GM21737 (cell line): Measurements from ENCODE around the gene SLC26A2.
A peak's percentile ranks its signal among the peaks of the same experiment; 100 is the strongest.

Experiments
- ATAC-seq: cut with Tn5 transposase; IDR thresholded peaks from one replicate; pipeline ENCODE4 v1.9.1; 2021; ENCODE audit warnings: mild to moderate bottlenecking, moderate library complexity; ENCODE audit not compliant: unreplicated experiment

The SLC26A2 gene

DNA sequence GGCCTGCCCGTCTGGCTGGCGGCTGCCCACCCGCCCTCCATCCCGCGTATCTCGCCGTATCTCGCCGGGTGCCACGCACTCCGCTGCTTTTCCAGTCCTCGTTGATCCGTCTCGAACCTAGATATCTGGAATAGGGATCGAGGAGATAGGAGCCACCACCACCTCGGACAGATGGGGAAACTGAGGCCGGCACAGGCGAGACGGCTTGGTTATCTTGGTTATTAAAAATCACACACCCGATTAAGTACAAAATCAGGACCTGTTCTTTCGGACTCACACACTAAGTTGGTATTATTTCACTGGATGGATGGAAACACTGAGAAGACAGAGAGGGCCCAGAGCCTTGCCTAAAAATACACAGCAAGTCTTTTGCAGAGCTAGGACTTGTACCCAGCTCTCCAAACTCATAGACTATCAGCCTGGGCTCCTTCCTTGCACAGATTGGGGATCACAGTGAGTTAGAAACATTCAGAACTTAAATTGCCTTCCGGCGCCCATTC lies 678 bp downstream of the SLC26A2 start:
- ATAC-seq, result no peak

DNA sequence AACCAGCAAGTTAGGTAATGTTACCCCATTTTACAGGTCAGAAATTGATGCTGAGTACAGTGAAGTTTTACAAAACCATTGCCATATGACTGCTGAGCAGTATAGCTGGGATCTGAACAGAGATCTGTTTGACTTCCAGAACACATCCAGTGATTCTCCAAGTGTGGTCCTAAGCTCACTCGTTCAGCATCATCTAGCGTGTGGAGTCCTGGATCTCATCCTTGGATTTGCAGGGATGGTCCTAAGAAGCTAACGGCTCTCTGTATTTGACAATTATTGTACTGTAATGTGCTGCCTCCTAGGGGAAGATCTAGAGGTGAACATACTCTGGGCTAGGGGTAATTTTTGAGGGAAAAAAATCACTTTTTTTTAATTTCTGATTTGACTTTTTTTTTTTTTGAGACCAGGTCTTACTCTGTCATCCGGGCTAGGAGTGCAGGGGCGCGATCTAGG lies 1.4 kb downstream of the SLC26A2 start:
- ATAC-seq, result no peak

DNA sequence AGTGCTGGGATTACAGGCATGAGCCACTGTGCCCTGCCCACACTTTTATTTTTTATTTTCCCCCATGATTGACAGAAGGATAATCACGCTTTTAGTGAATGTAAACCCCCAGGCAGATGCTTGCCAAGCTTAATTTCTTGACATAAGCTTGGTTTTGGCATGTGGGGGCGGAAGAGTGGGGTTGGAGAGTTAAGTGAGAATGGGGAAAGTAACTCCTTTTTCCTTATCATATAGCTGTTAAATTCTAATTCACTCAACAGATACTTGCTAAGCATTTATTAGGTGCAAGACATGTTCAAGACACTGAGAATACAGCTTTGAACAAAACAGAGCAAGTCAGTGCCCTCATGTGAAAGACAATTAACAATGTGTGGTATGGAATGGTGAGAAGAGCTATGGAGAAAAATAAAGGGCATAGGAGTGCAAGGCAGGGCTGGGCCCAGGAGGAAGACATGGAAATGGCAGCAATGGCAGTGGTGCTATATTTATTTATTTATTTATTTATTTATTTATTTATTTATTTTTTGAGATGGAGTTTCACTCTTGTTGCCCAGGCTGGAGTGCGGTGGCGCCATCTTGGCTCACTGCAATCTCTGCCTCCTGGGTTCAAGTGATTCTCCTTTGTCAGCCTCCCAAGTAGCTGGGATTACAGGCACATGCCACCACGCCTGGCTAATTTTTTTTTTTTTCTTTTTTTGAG lies 2.2 kb downstream of the SLC26A2 start:
- no peak for ATAC-seq

DNA sequence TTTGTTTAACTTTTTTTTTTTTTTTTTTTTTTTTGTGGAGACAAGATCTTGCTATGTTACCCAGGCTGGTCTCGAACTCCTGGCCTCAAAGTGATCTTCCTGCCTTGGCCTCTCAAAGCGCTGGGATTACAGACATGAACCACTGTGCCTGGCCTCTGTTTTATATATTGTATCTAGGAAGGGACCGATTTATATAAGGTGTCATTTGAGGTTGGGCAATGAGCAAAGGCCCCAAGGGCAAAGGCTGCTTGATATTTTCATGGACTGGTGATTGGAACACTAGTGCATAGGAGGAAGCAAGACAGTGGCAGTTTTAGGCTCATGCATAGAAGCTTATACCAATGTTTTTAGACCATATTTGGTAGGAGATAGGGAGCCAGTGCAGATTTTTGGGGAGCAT lies 3.2 kb downstream of the SLC26A2 start:
- no peak for ATAC-seq

DNA sequence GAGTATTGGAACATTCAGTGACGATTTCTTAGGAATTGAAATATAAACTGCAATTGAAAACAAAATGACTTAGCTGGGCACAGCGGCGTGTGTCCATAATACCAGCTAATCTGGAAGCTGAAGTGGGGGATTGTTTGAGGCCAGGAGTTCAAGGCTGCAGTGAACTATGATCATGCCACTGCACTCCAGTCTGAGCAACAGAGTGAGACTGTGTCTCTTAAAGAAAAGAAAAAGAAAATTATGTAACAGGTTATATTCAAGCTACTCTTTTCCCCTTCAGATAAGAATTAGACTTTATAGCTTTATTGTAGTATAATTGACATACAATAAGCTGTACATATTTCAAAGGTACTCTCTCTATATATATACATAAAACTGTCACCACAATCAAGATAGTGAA lies 6.4 kb downstream of the SLC26A2 start:
- ATAC-seq, result no peak

DNA sequence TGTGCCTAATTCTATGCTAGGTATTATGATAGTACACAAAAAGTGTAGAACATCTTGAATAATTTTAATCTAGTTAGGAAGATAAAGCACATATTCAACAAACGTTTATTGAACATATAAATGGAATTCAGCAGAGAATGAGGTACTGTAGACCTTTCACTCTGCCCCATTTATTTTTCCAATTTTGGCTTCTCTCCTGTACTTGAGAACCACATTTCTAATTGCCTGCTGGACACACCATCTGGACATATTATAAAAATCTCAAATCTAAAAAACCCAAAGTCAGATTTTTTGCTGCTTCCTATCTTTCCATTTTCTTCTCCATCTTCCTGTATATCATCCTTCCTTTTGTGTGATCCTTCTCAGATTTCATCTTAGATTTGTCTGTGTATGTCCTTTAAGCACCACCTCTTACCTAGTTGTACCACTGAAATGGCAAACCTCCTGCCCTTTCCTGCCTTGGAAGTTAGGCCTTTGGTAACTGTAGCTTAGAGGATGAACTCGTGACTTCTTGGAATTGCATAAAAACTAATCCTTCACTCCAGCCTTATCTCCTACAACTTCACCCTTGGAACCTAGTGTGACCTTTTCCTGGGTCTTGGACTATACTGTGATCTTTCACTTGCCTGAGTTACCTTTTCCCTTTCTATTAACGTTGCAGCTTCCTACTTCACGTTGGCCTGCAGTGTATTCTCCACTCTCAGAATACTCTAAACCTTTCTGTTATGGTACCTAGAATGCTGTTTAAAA lies 8.8 kb downstream of the SLC26A2 start:
- ATAC-seq, result no peak

DNA sequence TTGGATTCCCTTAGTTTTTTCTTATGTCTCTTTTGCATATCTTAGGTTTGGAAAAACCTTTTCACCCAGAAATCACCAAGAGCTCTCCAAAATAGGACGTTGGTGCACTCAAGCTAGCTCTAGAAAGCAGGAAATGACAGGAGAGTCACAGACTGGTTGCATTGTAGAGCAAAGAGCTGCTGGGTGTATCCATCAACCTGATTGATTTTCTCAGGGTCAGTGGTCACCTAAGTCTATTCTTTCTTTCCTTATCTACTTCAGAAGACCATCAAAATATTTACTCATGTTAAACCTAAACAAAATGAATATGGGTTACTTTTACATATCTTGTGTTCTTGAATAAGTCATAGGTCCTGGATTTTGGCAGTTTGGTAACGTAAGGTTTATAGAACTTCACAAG lies 14.9 kb downstream of the SLC26A2 start:
- ATAC-seq, result no peak

DNA sequence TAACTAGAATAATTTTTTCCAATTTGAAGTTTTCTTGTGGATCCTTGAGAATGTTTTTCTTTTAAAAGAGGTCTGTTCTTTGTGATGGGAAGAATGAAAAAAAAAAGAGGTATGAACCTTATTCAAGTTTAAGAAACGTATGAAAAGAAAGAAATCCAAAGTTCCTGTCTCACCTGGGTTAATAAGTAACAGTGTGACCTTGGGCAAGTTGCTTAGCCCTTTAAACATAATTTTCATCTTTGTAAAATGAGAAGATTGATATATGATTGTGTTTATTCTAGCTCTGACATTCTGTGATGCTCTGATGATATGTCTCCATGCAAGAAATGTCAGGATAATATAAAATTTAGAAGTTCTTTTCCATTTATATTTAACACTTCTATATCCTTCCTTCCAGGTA lies 19.3 kb downstream of the SLC26A2 start:
- no peak for ATAC-seq

DNA sequence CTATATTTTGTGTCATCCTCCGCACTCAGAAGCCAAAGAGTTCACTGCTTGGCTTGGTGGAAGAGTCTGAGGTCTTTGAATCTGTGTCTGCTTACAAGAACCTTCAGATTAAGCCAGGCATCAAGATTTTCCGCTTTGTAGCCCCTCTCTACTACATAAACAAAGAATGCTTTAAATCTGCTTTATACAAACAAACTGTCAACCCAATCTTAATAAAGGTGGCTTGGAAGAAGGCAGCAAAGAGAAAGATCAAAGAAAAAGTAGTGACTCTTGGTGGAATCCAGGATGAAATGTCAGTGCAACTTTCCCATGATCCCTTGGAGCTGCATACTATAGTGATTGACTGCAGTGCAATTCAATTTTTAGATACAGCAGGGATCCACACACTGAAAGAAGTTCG lies 20.6 kb downstream of the SLC26A2 start:
- no peak for ATAC-seq

DNA sequence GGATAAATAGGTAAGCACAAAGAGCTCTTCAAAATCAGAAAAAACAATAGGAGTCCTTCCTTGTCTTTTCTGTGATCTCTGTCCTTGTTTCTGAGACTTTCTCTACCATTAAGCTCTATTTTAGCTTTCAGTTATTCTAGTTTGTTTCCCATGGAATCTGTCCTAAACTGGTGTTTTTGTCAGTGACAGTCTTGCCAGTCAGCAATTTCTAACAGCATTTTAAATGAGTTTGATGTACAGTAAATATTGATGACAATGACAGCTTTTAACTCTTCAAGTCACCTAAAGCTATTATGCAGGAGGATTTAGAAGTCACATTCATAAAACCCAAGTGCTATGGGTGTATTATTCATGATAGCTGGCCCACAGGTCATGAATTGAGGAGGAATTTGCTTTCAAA lies 21.9 kb downstream of the SLC26A2 start:
- no peak for ATAC-seq

DNA sequence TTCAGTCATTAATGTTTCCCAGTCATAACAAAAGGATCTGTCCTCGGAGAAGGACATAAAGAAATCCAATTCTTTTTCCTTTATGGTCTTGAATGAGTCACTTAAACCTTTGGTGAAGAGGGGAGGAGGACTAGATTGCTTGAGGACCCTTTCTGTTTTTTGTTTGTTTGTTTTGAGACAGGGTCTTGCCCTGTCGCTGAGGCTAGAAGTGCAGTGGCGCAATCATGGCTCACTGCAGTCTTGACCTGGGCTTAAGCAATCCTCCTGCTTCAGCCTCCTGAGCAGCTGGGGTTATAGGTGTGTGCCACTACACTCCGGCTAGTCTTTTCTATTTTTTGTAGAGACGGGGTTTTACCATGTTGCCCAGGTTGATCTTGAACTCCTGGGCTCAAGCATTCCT lies 27.6 kb downstream of the SLC26A2 start:
- ATAC-seq, result no peak

DNA sequence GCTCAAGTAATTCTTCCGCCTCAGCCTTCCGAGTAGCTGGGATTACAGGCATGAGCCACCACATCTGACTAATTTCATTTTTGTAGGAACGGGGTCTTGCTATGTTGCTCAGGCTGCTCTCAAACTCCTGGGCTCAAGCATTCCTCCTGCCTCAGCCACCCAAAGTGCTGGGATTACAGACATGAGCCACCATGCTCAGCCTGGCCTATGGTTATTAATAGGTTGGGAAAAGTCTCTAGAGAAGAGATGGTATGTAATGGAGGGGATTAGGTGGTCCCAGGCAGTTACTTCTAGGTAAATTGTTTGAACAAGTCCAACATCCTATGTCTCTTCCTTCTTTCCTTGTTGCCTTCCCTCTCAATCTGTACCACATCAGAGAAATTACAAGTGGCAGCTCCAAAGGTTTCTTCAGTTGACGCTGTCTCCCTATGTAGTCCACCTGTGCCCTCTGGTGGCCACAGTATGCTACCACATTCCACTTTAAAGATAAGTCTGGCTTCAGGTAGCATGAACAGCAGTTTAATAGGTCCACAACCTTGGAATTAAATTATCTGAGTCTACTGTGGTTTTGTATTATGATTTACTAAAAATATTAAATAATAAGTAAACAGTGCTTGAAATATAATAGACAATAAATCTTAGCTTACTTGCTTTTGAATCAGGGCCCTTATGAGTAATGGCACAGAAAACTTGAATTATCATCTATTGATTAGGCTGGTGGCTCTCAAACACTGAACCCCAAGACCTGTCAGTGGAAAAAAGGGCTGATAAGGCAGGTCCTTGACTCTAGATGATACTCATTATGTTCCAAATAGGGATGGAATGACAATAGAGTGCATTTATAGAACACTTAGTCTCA lies 30.2 kb downstream of the SLC26A2 start:
- ATAC-seq, result peak; percentile 67

DNA sequence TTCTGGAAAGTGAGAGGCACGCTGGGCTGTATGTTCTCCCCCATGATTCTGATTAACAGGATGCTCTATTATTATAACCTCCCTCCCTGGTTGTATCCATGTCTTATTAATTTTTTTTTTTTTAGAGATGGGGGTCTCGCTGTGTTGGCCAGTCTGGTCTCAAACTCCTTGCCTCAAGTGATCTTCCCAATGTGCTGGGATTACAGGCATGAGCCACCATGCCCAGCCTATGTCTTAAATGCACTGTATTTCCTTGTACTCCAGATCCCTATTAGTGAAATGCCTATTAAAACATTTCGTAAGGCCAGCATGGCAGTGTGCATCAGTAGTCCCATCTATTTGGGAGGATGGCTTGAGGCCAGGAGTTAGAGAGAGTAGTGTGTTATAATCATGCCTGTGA lies 32.9 kb downstream of the SLC26A2 start:
- no peak for ATAC-seq

DNA sequence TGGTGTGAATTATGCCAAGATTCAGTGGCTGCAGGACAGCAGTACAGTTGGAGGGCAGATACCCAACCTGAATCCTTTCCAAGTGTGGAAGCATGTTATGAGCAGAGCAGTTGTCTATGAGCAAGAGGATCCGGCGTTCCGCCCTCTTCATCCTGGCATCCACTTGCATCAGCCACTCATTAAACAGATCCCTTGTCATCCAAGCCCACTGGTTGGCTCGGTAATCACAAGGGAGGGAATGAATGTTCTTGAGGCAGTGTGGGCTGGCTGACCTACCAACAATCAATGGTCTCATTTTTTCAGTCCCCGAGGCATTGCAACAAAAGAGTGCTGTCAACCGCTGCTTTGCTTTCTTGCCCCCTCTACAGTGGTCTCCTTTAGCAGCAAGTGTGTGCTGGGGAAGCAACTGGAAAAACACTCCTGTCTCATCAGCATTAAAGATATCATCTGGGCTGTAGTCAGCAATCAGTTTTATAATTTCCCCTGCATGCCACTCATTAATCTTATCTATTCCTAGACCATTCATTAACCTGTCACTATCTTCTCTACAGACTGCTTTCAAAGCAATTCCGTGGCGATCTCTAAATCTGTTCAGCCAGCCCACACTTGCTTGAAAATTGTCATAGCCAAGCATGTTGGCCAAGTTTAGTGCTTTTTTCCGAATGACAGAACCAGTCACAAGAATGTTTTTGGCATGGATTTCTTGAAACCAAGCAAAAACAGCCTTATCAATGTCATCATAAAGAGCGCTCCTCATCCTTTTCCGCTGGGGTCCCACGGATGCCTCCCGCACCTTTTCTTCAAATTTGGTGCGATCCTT lies 35.0 kb downstream of the SLC26A2 start:
- no peak for ATAC-seq

DNA sequence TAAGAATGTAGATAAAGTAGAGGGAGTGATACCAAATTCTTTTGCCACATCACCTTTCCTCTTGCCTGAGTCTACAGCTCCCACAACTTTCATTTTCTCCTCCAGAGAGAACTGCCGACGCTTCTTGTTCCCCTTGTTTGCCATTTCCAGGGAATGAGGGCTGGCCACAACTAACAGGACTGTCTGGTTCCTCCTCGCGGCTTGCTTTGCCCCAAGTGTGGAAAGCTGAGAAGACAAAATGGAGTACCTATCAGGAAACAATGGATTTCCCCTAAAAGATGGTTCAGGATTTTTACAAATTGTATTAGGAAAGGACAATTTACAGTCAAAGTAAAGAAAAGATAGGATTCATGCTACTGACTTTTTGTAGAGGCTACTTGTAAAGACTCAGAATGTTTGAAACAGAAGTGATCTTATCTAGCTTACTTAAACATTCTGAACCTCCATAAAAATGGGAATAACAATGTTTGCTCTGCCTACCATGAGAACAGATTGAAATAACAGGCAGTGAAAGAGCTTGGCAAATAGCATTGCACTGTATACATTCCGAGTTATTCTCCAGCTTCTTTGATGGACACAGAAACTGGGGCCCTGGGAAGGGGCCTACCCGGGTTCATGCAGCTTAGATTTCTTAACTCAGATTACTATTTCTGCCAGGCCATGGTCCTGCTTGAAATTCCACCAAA lies 35.8 kb downstream of the SLC26A2 start:
- ATAC-seq, result no peak

DNA sequence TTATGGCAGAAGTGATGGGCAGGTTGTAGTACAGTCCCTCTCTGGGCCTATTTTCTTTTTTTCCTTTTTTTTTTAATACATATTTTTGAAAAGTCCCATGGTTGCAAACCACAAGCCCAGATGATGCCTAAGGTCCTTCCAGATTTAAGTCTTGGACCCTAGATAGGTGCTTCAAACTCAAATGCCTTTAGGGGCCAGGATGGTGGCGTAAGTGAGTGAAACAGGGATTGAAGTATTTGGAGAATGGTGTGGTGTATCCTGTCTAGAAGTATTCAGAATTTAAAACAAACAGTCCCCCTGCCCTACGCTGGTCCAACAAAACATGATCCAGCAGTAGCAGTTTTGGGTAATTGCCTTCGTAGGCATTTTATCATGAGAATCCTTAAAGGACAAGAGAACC lies 37.7 kb downstream of the SLC26A2 start:
- ATAC-seq, result no peak

DNA sequence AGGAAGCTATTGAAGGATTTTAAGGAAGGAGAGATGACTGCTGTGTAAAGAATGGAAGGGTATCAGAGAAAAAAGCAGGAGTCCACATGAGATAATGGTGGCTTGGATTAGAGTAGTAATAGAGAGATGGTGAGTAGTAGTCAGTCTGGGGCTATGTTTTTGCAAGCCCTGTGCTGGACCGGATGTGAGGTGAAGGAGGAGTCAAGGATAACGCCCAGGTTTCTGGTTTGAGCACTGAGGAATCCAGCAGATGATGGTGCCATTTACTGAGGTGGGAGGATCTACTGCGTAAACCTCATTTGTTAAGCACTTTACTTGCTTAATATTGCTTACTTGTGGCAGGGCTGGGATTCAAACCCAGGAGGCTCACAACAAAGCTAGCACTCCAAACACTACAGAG lies 38.8 kb downstream of the SLC26A2 start:
- ATAC-seq, result no peak

DNA sequence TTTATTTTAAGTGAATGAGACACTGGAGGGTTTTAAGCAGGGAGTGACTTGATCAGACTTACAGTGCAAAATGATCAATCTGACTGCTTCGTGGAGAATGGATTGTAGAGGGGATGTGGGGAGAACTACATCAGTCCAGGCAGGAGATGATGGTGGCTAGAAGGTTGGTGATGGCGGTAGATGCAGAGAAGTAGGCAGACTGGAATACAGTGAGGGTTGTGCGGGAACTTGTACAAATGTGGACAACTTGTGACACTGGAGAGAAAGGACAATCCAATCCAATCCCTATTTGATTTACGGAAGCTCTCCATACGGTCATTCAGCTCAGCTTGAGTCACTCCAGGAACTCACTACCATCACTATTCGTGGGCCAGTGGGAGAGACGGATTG lies 39.3 kb downstream of the SLC26A2 start:
- ATAC-seq, result no peak

DNA sequence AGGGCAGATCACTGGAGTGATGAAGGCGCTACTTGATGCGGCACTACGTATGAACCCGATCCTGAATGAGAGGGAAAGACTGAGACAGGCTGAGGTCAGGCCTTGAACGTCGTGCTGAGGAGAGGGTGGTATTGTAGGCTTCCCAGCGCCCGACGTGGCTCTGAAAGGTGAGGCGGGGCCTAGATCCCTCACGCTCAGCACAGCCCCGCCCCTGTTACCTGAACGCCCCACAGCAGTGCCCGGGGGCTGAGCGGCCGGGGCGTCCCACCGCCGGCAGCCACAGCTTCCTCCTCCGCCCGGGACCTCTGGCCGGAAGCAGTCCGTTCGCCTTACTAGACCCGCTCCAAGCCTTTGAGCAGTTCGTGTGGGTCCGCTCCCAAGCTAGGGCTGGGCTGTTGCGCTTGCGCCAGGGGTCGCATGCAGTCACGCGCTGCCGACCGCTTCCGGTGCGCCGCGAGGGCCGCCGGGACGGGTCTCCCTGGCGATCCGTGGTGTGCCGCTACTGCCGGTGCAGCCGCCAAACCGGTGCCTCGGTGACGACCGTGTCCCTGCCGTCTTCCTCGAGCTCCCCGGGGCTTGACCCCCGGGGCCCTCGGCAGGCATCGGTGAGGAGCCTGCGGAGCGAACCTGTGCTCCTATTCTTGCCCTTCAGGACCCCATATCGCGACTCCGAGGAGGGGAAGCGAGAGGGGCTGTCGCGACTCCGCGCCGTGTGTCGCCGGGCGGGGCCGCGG lies 39.9 kb downstream of the SLC26A2 start, which contains the start of the genes HMGXB3 and TIGD6:
Gene HMGXB3 (plus strand): TSS at position 484 of the 734 bp plus-strand sequence. CDS start 4,114 bp downstream, outside the sequence.
Gene TIGD6 (minus strand): TSS at position 399 of the 734 bp plus-strand sequence. CDS start 4,306 bp downstream, outside the sequence.
- ATAC-seq, result peak; percentile 79
